Heart left ventricle (tissue), 13 donors: ENCODE data around the gene MAGI1.

Experiments
- CTCF ChIP-seq, 12 donors: fragments of 200-600 bp; sonication (generic) in 4 of 12; IDR thresholded peaks; one replicate each; pipeline versions ENCODE4 v1.5.0 to v1.8.0; 2018 to 2022; ENCODE audit warnings: antibody characterized with exemption in 12 of 12, mild to moderate bottlenecking in 5 of 12
- POLR2A ChIP-seq, 2 donors: fragments of 450-650 bp; IDR thresholded peaks; one replicate each; pipeline ENCODE4 v1.6.1; 2017; ENCODE audit warnings: antibody characterized with exemption in 2 of 2, mild to moderate bottlenecking in 2 of 2, moderate library complexity in 2 of 2
- donor health status: ischemic (EF 13 %, LVEDD 7.1; RV severe dilation, severe dysfunction).
- donor health status: DM: no; HTN: yes; CAD: no.
- donor health status: DM: no; HTN: no; CAD: no.
- donor health status: ischemic (EF 25% LVEDD 6.9; RV normal size, moderate dysfunction).
- donor health status: ischemic (EF 25% LVEDD 5.7; RV mildly dilated, moderate dysfunction).
- donor health status: ischemic (EF 35%, LVEDD 5.7; RV mildly dilated, moderate dysfunction).
- donor health status: nonischemic (EF 11% LVEDD 7.7; RV severe dilation, severe dysfunction).
- donor health status: DM: yes; HTN: yes; CAD: no.
- donor health status: PGD.
- donor health status: ischemic (EF 29% LVEDD 5.4; RV normal size, mild dysfunction).
- donor health status: nonischemic (EF 23%, LVEDD 6.1; RV moderate dilation, normal function).

- no peak for TF ChIP-seq POLR2A (IDR thresholded peaks at IDR 0.05)
- no peak for TF ChIP-seq CTCF (IDR thresholded peaks at IDR 0.05)
Observed at GRCh38 chr3:65922441-65922840, 116.3 kb downstream of the MAGI1 start.
